Osteocyte (in vitro differentiated cells): Measurements from ENCODE around the gene TARBP2. TPM values are rescaled to one million over a fixed set of nuclear protein-coding genes. Genes with fewer than 3 reads are reported as not detected.

Experiments
- DNase-seq: peaks from one replicate; pipeline ENCODE4 v3.0.0; 2021; ENCODE audit warnings: mixed read lengths; ENCODE audit not compliant: unreplicated experiment; ENCODE audit errors: extremely low spot score
- H3K27ac Mint-ChIP-seq: one replicate; pipeline ENCODE4 v1.8.0; 2021; ENCODE audit warnings: mild to moderate bottlenecking, mixed read lengths; ENCODE audit not compliant: unreplicated experiment
- H3K27me3 Mint-ChIP-seq: one replicate; pipeline ENCODE4 v1.8.0; 2021; ENCODE audit warnings: mixed read lengths; ENCODE audit not compliant: unreplicated experiment
- H3K36me3 Mint-ChIP-seq: one replicate; pipeline ENCODE4 v1.8.0; 2021; ENCODE audit warnings: mixed read lengths; ENCODE audit not compliant: unreplicated experiment
- H3K4me1 Mint-ChIP-seq: one replicate; pipeline ENCODE4 v1.8.0; 2021; ENCODE audit warnings: mixed read lengths; ENCODE audit not compliant: unreplicated experiment
- H3K4me3 Mint-ChIP-seq: one replicate; pipeline ENCODE4 v1.8.0; 2021; ENCODE audit warnings: mild to moderate bottlenecking, moderate library complexity, mixed read lengths; ENCODE audit not compliant: unreplicated experiment
- H3K9me3 Mint-ChIP-seq: one replicate; pipeline ENCODE4 v1.8.0; 2021; ENCODE audit warnings: mixed read lengths; ENCODE audit not compliant: unreplicated experiment
- CTCF ChIP-seq: fragments of 200-600 bp; sonication (generic); IDR thresholded peaks from 2 replicates; pipeline ENCODE4 v1.5.0; 2021; ENCODE audit warnings: antibody characterized with exemption, mild to moderate bottlenecking, moderate library complexity
- total RNA-seq: library from RNA; stranded (reverse); gene quantifications from 2 replicates; pipeline ENCODE4 v1.2.1, GENCODE V29; 2021

The TARBP2 gene
- total RNA-seq, 1 donor from 2014 or later = 33.9 TPM

DNA sequence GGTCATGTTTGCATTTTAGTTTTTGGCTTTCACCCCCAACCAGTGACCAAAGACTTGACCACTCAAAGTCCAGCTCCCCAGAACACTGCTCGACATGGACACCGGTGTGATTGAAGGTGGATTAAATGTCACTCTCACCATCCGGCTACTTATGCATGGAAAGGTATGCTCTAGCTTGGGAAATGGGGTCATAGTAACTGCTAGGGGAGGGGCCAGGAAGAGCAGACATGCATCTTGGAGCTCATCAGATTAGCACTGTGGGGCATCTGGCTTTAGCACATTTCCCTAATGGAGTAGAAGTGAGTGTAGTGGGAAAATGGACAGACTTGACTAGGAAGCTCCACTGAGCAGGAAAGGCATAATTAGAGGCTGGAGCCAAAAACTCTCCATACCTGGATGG is 46.4 kb upstream of the TARBP2 start:
- no peak for TF ChIP-seq CTCF
- Mint-ChIP-seq H3K27me3 (no peaks in the 10 kb centered on the region), H3K36me3 (peaks cover 40% of the 10 kb centered on the region), H3K9me3 (no peaks in the 10 kb centered on the region), H3K4me1 (peaks cover 23% of the 10 kb centered on the region), H3K27ac (peak overlapping the region; percentile 45), H3K4me3 (peak overlapping the region; percentile 98)
- DNase-seq = no peak

GRCh38 chr12:53456654-53457366 is 44.3 kb upstream of the TARBP2 start:
- H3K36me3 Mint-ChIP-seq = peaks cover 59% of the 10 kb centered on the region
- H3K27me3 Mint-ChIP-seq = no peaks in the 10 kb centered on the region
- H3K4me1 Mint-ChIP-seq = peaks cover 26% of the 10 kb centered on the region
- TF ChIP-seq CTCF = no peak
- H3K4me3 Mint-ChIP-seq = no peak overlapping the region
- no peaks in the 10 kb centered on the region for H3K9me3 Mint-ChIP-seq
- no peak overlapping the region for H3K27ac Mint-ChIP-seq
- DNase-seq = no peak

GRCh38 chr12:53459097-53459496 is 42.0 kb upstream of the TARBP2 start:
- Mint-ChIP-seq H3K27me3 (no peaks in the 10 kb centered on the region), H3K36me3 (peaks cover 73% of the 10 kb centered on the region), H3K4me3 (no peak overlapping the region), H3K27ac (peak overlapping the region; percentile 47), H3K4me1 (peaks cover 16% of the 10 kb centered on the region), H3K9me3 (no peaks in the 10 kb centered on the region)
- no peak for DNase-seq
- no peak for TF ChIP-seq CTCF

GRCh38 chr12:53461059-53461458 is 40.0 kb upstream of the TARBP2 start:
- Mint-ChIP-seq H3K9me3 (no peaks in the 10 kb centered on the region), H3K36me3 (peaks cover 70% of the 10 kb centered on the region), H3K27ac (no peak overlapping the region), H3K4me1 (peaks cover 8% of the 10 kb centered on the region), H3K27me3 (no peaks in the 10 kb centered on the region), H3K4me3 (no peak overlapping the region)
- no peak for DNase-seq
- TF ChIP-seq CTCF = no peak

- H3K27me3 Mint-ChIP-seq = no peaks in the 10 kb centered on the region
- DNase-seq = no peak
- H3K9me3 Mint-ChIP-seq = no peaks in the 10 kb centered on the region
- H3K36me3 Mint-ChIP-seq = peaks cover 72% of the 10 kb centered on the region
- peaks cover 8% of the 10 kb centered on the region for H3K4me1 Mint-ChIP-seq
- H3K4me3 Mint-ChIP-seq = no peak overlapping the region
- H3K27ac Mint-ChIP-seq = no peak overlapping the region
- TF ChIP-seq CTCF = no peak
Measured at GRCh38 chr12:53461591-53461990, 39.5 kb upstream of the TARBP2 start.
